ENCODE data around the gene SRP14. TPM values are rescaled to one million over a fixed set of nuclear protein-coding genes. Genes with fewer than 3 reads are reported as not detected.
A peak's percentile ranks its signal among the peaks of the same experiment; 100 is the strongest.

The SRP14 gene
- total and polyA plus RNA-seq, 9 of the 15 experiments (the other 6 are each of a cell fraction or from before 2014, with no cell fraction given): 161 to 1,097 (median 402) TPM

DNA sequence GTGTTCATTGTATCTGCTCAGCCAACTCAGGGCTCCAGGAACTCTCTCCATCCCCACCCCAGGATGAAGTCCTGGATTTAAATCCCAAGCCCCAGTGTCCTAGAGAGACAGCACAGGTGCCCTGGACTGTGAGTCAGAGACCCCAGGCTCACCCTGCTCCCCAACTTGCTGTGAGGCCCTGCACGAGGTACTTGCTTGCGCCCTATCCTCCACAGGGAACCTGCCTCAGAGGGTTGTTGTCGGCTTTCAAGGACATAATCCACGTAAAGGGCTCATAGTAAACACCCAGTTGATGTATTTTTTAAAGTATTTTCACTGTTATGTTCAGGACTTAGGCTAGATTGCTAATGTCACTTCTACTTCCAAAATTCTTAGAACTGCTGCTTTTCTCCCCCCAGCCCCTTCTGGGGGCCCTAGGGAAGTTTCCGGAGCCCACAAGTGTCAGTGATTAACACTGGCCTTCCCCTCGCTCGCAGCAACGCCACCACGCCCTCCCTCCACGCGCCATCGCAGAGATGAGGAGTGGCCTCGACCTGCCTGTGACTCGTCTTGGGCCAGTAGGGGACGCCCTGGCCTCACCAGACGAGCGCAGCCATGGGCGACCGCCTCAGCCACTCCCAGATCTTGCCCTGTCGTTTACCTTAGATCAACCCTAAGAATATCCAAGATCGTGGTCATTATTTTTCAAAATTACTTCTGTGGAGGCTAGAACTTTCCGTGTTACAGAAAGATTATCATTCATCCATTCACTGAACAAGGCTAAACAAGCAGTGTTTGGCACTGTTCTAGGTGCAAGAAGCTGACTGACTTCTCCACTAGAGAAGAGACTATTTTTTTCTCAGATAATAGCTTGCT is 6.0 kb upstream of the SRP14 start:
- FAIRE-seq: peak; percentile 87
- H3K4me3 ChIP-seq: no peak overlapping the region
- TF ChIP-seq ZNF263 (CRISPR knock-in tag; IDR thresholded peaks at IDR 0.05; ENCODE audit: borderline replicate concordance) (peak; percentile 65; the same call in 1 of the 2 replicates), ETV5 (CRISPR knock-in tag; IDR thresholded peaks at IDR 0.05; ENCODE audit: low read depth) (0 out of 2 replicates have a peak, but pooled peaks have one; percentile 50), SIN3B (IDR thresholded peaks at IDR 0.05; ENCODE audit: low read depth) (0 out of 2 replicates have a peak, but pooled peaks have one; percentile 24), MYC (IDR thresholded peaks at IDR 0.05; ENCODE audit: low read depth, low read length) (peak; percentile 89), MYC (CRISPR knock-in tag; IDR thresholded peaks at IDR 0.05; ENCODE audit: borderline replicate concordance, low read depth) (no peak), CC2D1A (IDR thresholded peaks at IDR 0.05) (peak; percentile 83), DEAF1 (CRISPR knock-in tag; IDR thresholded peaks at IDR 0.05) (peak; percentile 88), ESRRA (IDR thresholded peaks at IDR 0.05; ENCODE audit: borderline replicate concordance, low read depth) (peak; percentile 24; the same call in 1 of the 2 replicates), GATAD2A (IDR thresholded peaks at IDR 0.05) (peak; percentile 76; the same call in 1 of the 2 replicates), NRF1 (conservative IDR thresholded peaks at IDR 0.05 in 1 of 2, IDR thresholded peaks at IDR 0.05 in 1 of 2) (peak in 1 of 2 experiments; percentile 65; a peak in 3 of 4 replicates), RB1 (IDR thresholded peaks at IDR 0.05; ENCODE audit: low read depth) (peak; percentile 90), ZNF830 (CRISPR knock-in tag; IDR thresholded peaks at IDR 0.05) (no peak), HDAC1 (IDR thresholded peaks at IDR 0.05) (peak in 1 of 2 experiments; percentile 72; a peak in 1 of 4 replicates), TBP (optimal IDR thresholded peaks at IDR 0.05; ENCODE audit: low read depth, low read length) (peak; percentile 49)
- TF ChIP-seq, protein P1, sequence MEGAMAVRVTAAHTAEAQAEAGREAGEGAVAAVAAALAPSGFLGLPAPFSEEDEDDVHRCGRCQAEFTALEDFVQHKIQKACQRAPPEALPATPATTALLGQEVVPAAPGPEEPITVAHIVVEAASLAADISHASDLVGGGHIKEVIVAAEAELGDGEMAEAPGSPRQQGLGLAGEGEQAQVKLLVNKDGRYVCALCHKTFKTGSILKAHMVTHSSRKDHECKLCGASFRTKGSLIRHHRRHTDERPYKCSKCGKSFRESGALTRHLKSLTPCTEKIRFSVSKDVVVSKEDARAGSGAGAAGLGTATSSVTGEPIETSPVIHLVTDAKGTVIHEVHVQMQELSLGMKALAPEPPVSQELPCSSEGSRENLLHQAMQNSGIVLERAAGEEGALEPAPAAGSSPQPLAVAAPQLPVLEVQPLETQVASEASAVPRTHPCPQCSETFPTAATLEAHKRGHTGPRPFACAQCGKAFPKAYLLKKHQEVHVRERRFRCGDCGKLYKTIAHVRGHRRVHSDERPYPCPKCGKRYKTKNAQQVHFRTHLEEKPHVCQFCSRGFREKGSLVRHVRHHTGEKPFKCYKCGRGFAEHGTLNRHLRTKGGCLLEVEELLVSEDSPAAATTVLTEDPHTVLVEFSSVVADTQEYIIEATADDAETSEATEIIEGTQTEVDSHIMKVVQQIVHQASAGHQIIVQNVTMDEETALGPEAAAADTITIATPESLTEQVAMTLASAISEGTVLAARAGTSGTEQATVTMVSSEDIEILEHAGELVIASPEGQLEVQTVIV (CRISPR knock-in tag; IDR thresholded peaks at IDR 0.05; ENCODE audit: borderline replicate concordance): no peak
- TF ChIP-seq, protein P2, sequence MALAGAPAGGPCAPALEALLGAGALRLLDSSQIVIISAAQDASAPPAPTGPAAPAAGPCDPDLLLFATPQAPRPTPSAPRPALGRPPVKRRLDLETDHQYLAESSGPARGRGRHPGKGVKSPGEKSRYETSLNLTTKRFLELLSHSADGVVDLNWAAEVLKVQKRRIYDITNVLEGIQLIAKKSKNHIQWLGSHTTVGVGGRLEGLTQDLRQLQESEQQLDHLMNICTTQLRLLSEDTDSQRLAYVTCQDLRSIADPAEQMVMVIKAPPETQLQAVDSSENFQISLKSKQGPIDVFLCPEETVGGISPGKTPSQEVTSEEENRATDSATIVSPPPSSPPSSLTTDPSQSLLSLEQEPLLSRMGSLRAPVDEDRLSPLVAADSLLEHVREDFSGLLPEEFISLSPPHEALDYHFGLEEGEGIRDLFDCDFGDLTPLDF (CRISPR knock-in tag; IDR thresholded peaks at IDR 0.05): 0 out of 2 replicates have a peak, but pooled peaks have one; percentile 54

More for the DNA sequence above, 6.0 kb upstream of the SRP14 start:
- H3K9ac ChIP-seq (ENCODE audit: insufficient read depth in 1 of 2, low read depth in 2 of 2, low read length in 2 of 2): peak overlapping the region; percentile 45 to 62; a peak in 3 of 4 replicates
- no peaks in the 10 kb centered on the region for H4K20me1 ChIP-seq (replicated peaks; ENCODE audit: control insufficient read depth, insufficient read depth, low read length)
- no peaks in the 10 kb centered on the region for H3K9me1 ChIP-seq (ENCODE audit: control insufficient read depth, insufficient read depth, low read length)
- H3K4me1 ChIP-seq (replicated peaks in 1 of 2; ENCODE audit: control insufficient read depth in 2 of 2, insufficient read depth in 2 of 2, low read length in 2 of 2): peaks cover 18% of the 10 kb centered on the region in 2 experiments
- 4% methylated on average over 22 of the region's 22 CpGs for WGBS (ENCODE audit: insufficient coverage, low coverage, missing lambda C conversion rate)
- POLR2A ChIA-PET: interaction anchor here (0.8 to 3.1 kb wide), 6 partner anchors 11 to 120 kb away, joined by 3 to 15 read pairs (median 3); partner anchors contain the start of gene BUB1B
- H2AFZ ChIP-seq (ENCODE audit: low read depth, low read length): peak overlapping the region; percentile 87
- H3K36me3 ChIP-seq (ENCODE audit: control insufficient read depth, insufficient read depth, low read length): peaks cover 9% of the 10 kb centered on the region; the same call in 1 of the 3 replicates
- ATAC-seq (peak; percentile 99), DNase-seq (ENCODE audit: extremely low read depth in 1 of 4, low spot score in 3 of 4) (peak; percentile 87 to 92 (median 90))
- CTCF ChIA-PET (ENCODE audit: low intra/inter-chr PET ratio): interaction anchor here (1.4 to 2.8 kb wide), 4 partner anchors 60 to 229 kb away, joined by 5 to 56 read pairs (median 8); no protein-coding TSS in a partner anchor
- H3K79me2 ChIP-seq (ENCODE audit: control insufficient read depth, insufficient read depth, low read length): peaks cover 9% of the 10 kb centered on the region
- H3K27me3 ChIP-seq (ENCODE audit: control insufficient read depth in 2 of 2, insufficient read depth in 2 of 2, low read length in 2 of 2): no peaks in the 10 kb centered on the region
- no TSS peak for BruUV-seq (replicated peaks)
- in situ Hi-C loops (cut with MboI): loop anchor here (5.0 kb wide), 1 partner anchor 227 kb away; no protein-coding TSS in a partner anchor
- no peaks in the 10 kb centered on the region for H3K9me3 ChIP-seq (replicated peaks; ENCODE audit: control insufficient read depth, insufficient read depth, low read depth, low read length)
- H3K4me2 ChIP-seq (ENCODE audit: insufficient read depth, low read length): peak overlapping the region; percentile 67
- H3K27ac ChIP-seq (ENCODE audit: extremely low read depth, low read depth, low read length): peak overlapping the region; percentile 32; the same call in 1 of the 3 replicates
- intact Hi-C loops (cut with micrococcal nuclease): loop anchor here (1.0 to 5.0 kb wide), 5 partner anchors 57 to 258 kb away; no protein-coding TSS in a partner anchor

All from K562 (cell line).